GM23338 (cell line): ENCODE measurements around the gene ITIH5. TPM values are rescaled to one million over a fixed set of nuclear protein-coding genes. Genes with fewer than 3 reads are reported as not detected.

ENCODE experiments used
- ATAC-seq: fragments of 200-7000 bp; cut with Tn5 transposase; 3 replicates; pipeline ENCODE4 v1.9.1; 2020
- DNase-seq: peaks from one replicate; pipeline ENCODE4 v3.0.0-alpha.2; 2015; ENCODE audit warnings: low spot score
- H2AFZ ChIP-seq: fragments of 200-600 bp; sonication (generic); 2 replicates; pipeline ENCODE4 v1.8.0; 2016; ENCODE audit warnings: antibody characterized with exemption, mild to moderate bottlenecking, moderate library complexity
- H3F3A ChIP-seq: fragments of 200-600 bp; sonication (generic); replicated peaks from 2 replicates; pipeline ENCODE4 v1.8.0; 2017; ENCODE audit warnings: antibody characterized with exemption, mixed run types, low read depth
- H3K27ac ChIP-seq: fragments of 200-600 bp; sonication (generic); 2 replicates; pipeline ENCODE4 v1.6.1; 2016; ENCODE audit warnings: low read depth
- H3K27me3 ChIP-seq: fragments of 200-600 bp; sonication (generic); 2 replicates; pipeline ENCODE4 v1.8.0; 2016; ENCODE audit warnings: mild to moderate bottlenecking, mixed run types, moderate library complexity; ENCODE audit not compliant: insufficient read depth
- H3K36me3 ChIP-seq: fragments of 200-600 bp; sonication (generic); 2 replicates; pipeline ENCODE4 v1.8.0; 2016; ENCODE audit warnings: mild to moderate bottlenecking; ENCODE audit not compliant: insufficient read depth
- H3K4me1 ChIP-seq: fragments of 200-600 bp; sonication (generic); 2 replicates; pipeline ENCODE4 v1.8.0; 2016; ENCODE audit warnings: mild to moderate bottlenecking, moderate library complexity; ENCODE audit not compliant: insufficient read depth
- H3K4me2 ChIP-seq: fragments of 200-600 bp; sonication (generic); 2 replicates; pipeline ENCODE4 v1.7.1; 2017; ENCODE audit warnings: mixed run types
- H3K4me3 ChIP-seq: fragments of 200-600 bp; sonication (generic); 2 replicates; pipeline ENCODE4 v1.6.1; 2016; ENCODE audit warnings: mixed run types
- H3K79me2 ChIP-seq: fragments of 200-600 bp; sonication (generic); replicated peaks from 2 replicates; pipeline ENCODE4 v1.8.0; 2017; ENCODE audit warnings: mild to moderate bottlenecking; ENCODE audit not compliant: insufficient read depth
- H3K9me2 ChIP-seq: fragments of 200-600 bp; sonication (generic); 2 replicates; pipeline ENCODE4 v1.8.0; 2017; ENCODE audit not compliant: insufficient read depth
- H4K20me1 ChIP-seq: fragments of 200-600 bp; sonication (generic); replicated peaks from 2 replicates; pipeline ENCODE4 v1.8.0; 2017; ENCODE audit warnings: mild to moderate bottlenecking; ENCODE audit not compliant: insufficient read depth
- H3K27ac Mint-ChIP-seq: 2 replicates; pipeline ENCODE4 v1.8.0; 2020; ENCODE audit warnings: inconsistent platforms, mild to moderate bottlenecking, moderate library complexity, mixed read lengths
- H3K27me3 Mint-ChIP-seq: 3 replicates; pipeline ENCODE4 v1.8.0; 2022; ENCODE audit warnings: low read depth, mild to moderate bottlenecking, moderate library complexity, mixed read lengths, inconsistent platforms; ENCODE audit not compliant: insufficient read depth, poor library complexity
- H3K36me3 Mint-ChIP-seq: 3 replicates; pipeline ENCODE4 v1.8.0; 2021; ENCODE audit warnings: low read depth, mild to moderate bottlenecking, inconsistent platforms, moderate library complexity, mixed read lengths
- H3K4me1 Mint-ChIP-seq: 3 replicates; pipeline ENCODE4 v1.8.0; 2020; ENCODE audit warnings: mild to moderate bottlenecking, inconsistent platforms, mixed read lengths
- H3K4me3 Mint-ChIP-seq: 3 replicates; pipeline ENCODE4 v1.8.0; 2021; ENCODE audit warnings: moderate library complexity, mild to moderate bottlenecking, inconsistent platforms, mixed read lengths
- H3K9me3 Mint-ChIP-seq: 3 replicates; pipeline ENCODE4 v1.8.0; 2020; ENCODE audit warnings: moderate library complexity, mild to moderate bottlenecking, inconsistent platforms, mixed read lengths
- CREB1 ChIP-seq: fragments of 250-450 bp; sonication (Bioruptor Pico); IDR thresholded peaks from 2 replicates; pipeline ENCODE4 v1.5.0; 2020; ENCODE audit warnings: low read depth, mild to moderate bottlenecking, moderate library complexity
- CTCF ChIP-seq, 2 experiments: fragments of 200-600 bp in 1 of 2; sonication (generic) in 1 of 2; conservative IDR thresholded peaks; 2 replicates each; pipeline versions ENCODE4 v1.5.1 to v1.6.1; 2016 to 2017; ENCODE audit warnings: antibody characterized with exemption in 2 of 2, low read depth in 2 of 2, mild to moderate bottlenecking in 2 of 2, moderate library complexity in 1 of 2
- ETS1 ChIP-seq: IDR thresholded peaks from 2 replicates; pipeline ENCODE4 v1.6.1; 2016; ENCODE audit warnings: antibody characterized with exemption
- JUNB ChIP-seq: IDR thresholded peaks from one replicate; pipeline ENCODE4 v1.6.1; 2016; ENCODE audit warnings: antibody characterized with exemption; ENCODE audit not compliant: unreplicated experiment
- POLR2AphosphoS5 ChIP-seq: IDR thresholded peaks from 2 replicates; pipeline ENCODE4 v1.6.1; 2016; ENCODE audit warnings: antibody characterized with exemption, low read depth
- REST ChIP-seq: IDR thresholded peaks from one replicate; pipeline ENCODE4 v1.6.1; 2018; ENCODE audit warnings: antibody characterized with exemption; ENCODE audit not compliant: unreplicated experiment
- STAT1 ChIP-seq: IDR thresholded peaks from one replicate; pipeline ENCODE4 v1.6.1; 2016; ENCODE audit warnings: antibody characterized with exemption; ENCODE audit not compliant: unreplicated experiment
- ZNF114 ChIP-seq: fragments of 250-450 bp; sonication (Bioruptor Pico); IDR thresholded peaks from 2 replicates; pipeline ENCODE4 v1.5.0; 2020; ENCODE audit warnings: mild to moderate bottlenecking, moderate library complexity
- ZNF331 ChIP-seq: fragments of 250-450 bp; sonication (Bioruptor Pico); IDR thresholded peaks from 2 replicates; pipeline ENCODE4 v1.5.0; 2020; ENCODE audit warnings: low read depth, mild to moderate bottlenecking, moderate library complexity
- polyA plus RNA-seq: library from polyadenylated mRNA; unstranded; fragments of >200 nt; fragmentation: Nextera tagmentation; extraction: Ambion mirVana; gene quantifications from 2 replicates; pipeline ENCODE4 v1.2.1, GENCODE V29; 2016
- total RNA-seq: library from RNA; depleted of rRNA; stranded (reverse); fragments of >200 nt; shearing (Covaris generic); gene quantifications from 2 replicates; pipeline ENCODE4 v1.2.3, GENCODE V29; 2014
- TF ChIP-seq, protein P1 (sequence below): fragments of 250-450 bp; sonication (Bioruptor Pico); IDR thresholded peaks from 2 replicates; pipeline ENCODE4 v1.5.0; 2020; ENCODE audit warnings: mild to moderate bottlenecking, moderate library complexity

Gene ITIH5
- total and polyA plus RNA-seq, 2 experiments from 2014 or later: 0.99 to 2.2 TPM

GRCh38 chr10:7659560-7659959, 7.2 kb downstream of the ITIH5 start (continued):
- TF ChIP-seq STAT1: no peak
- TF ChIP-seq CTCF (conservative IDR thresholded peaks at IDR 0.05; ENCODE audit: low read depth in 2 of 2): no peak
- no peak for TF ChIP-seq CREB1 (CRISPR knock-in tag)
- TF ChIP-seq ZNF331: no peak
- no peak for TF ChIP-seq JUNB
- TF ChIP-seq ZNF114 (CRISPR knock-in tag): no peak

DNA sequence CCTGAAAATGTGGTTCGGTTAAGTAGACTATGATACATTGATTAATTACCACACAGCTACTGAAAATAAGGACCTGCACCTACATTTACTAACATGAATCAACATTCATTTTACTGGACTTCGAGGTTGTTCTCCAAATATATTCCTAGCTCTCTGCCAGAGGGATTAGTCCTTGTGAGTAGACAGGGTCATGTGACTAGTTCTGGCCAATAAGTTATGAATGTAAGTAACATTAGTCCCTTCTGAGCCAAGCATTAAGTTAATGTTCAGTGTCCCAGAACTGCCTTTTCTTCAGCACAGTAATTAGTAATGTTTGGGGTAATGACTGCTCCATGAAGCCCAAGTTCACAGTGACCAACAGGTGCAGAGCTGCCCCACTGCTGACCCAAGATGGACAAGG, 9.2 kb downstream of the ITIH5 start:
- ATAC-seq (no peak), DNase-seq (no peak)
- H3K27me3 ChIP-seq: no peaks in the 10 kb centered on the region
- no peaks in the 10 kb centered on the region for H3K4me1 ChIP-seq
- no peaks in the 10 kb centered on the region for H3K36me3 ChIP-seq
- H3K79me2 ChIP-seq: no peaks in the 10 kb centered on the region
- H4K20me1 ChIP-seq: no peaks in the 10 kb centered on the region
- no peaks in the 10 kb centered on the region for H3K4me1 Mint-ChIP-seq
- H3K9me2 ChIP-seq: no peaks in the 10 kb centered on the region
- no peaks in the 10 kb centered on the region for H3K36me3 Mint-ChIP-seq
- H3K4me3 ChIP-seq: no peak overlapping the region
- H3F3A ChIP-seq: no peaks in the 10 kb centered on the region
- H3K4me3 Mint-ChIP-seq: no peak overlapping the region
- no peak overlapping the region for H3K27ac ChIP-seq
- no peaks in the 10 kb centered on the region for H3K9me3 Mint-ChIP-seq
- peaks cover 6% of the 10 kb centered on the region for H3K27me3 Mint-ChIP-seq
- no peak overlapping the region for H3K4me2 ChIP-seq
- no peak overlapping the region for H3K27ac Mint-ChIP-seq
- H2AFZ ChIP-seq: no peak overlapping the region
- TF ChIP-seq POLR2AphosphoS5 (no peak), ZNF114 (CRISPR knock-in tag) (no peak), CTCF (conservative IDR thresholded peaks at IDR 0.05; ENCODE audit: low read depth in 2 of 2) (no peak), JUNB (no peak), REST (no peak), CREB1 (CRISPR knock-in tag) (no peak), ZNF331 (no peak), ETS1 (no peak), STAT1 (no peak)
- TF ChIP-seq, protein P1, sequence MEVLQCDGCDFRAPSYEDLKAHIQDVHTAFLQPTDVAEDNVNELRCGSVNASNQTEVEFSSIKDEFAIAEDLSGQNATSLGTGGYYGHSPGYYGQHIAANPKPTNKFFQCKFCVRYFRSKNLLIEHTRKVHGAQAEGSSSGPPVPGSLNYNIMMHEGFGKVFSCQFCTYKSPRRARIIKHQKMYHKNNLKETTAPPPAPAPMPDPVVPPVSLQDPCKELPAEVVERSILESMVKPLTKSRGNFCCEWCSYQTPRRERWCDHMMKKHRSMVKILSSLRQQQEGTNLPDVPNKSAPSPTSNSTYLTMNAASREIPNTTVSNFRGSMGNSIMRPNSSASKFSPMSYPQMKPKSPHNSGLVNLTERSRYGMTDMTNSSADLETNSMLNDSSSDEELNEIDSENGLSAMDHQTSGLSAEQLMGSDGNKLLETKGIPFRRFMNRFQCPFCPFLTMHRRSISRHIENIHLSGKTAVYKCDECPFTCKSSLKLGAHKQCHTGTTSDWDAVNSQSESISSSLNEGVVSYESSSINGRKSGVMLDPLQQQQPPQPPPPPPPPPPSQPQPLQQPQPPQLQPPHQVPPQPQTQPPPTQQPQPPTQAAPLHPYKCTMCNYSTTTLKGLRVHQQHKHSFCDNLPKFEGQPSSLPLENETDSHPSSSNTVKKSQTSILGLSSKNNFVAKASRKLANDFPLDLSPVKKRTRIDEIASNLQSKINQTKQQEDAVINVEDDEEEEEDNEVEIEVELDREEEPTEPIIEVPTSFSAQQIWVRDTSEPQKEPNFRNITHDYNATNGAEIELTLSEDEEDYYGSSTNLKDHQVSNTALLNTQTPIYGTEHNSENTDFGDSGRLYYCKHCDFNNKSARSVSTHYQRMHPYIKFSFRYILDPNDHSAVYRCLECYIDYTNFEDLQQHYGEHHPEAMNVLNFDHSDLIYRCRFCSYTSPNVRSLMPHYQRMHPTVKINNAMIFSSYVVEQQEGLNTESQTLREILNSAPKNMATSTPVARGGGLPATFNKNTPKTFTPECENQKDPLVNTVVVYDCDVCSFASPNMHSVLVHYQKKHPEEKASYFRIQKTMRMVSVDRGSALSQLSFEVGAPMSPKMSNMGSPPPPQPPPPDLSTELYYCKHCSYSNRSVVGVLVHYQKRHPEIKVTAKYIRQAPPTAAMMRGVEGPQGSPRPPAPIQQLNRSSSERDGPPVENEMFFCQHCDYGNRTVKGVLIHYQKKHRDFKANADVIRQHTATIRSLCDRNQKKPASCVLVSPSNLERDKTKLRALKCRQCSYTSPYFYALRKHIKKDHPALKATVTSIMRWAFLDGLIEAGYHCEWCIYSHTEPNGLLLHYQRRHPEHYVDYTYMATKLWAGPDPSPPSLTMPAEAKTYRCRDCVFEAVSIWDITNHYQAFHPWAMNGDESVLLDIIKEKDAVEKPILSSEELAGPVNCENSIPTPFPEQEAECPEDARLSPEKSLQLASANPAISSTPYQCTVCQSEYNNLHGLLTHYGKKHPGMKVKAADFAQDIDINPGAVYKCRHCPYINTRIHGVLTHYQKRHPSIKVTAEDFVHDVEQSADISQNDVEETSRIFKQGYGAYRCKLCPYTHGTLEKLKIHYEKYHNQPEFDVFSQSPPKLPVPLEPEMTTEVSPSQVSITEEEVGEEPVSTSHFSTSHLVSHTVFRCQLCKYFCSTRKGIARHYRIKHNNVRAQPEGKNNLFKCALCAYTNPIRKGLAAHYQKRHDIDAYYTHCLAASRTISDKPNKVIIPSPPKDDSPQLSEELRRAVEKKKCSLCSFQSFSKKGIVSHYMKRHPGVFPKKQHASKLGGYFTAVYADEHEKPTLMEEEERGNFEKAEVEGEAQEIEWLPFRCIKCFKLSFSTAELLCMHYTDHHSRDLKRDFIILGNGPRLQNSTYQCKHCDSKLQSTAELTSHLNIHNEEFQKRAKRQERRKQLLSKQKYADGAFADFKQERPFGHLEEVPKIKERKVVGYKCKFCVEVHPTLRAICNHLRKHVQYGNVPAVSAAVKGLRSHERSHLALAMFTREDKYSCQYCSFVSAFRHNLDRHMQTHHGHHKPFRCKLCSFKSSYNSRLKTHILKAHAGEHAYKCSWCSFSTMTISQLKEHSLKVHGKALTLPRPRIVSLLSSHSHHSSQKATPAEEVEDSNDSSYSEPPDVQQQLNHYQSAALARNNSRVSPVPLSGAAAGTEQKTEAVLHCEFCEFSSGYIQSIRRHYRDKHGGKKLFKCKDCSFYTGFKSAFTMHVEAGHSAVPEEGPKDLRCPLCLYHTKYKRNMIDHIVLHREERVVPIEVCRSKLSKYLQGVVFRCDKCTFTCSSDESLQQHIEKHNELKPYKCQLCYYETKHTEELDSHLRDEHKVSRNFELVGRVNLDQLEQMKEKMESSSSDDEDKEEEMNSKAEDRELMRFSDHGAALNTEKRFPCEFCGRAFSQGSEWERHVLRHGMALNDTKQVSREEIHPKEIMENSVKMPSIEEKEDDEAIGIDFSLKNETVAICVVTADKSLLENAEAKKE (CRISPR knock-in tag): no peak
